Measurements from ENCODE around the gene TMEM151B.

Gene TMEM151B

DNA sequence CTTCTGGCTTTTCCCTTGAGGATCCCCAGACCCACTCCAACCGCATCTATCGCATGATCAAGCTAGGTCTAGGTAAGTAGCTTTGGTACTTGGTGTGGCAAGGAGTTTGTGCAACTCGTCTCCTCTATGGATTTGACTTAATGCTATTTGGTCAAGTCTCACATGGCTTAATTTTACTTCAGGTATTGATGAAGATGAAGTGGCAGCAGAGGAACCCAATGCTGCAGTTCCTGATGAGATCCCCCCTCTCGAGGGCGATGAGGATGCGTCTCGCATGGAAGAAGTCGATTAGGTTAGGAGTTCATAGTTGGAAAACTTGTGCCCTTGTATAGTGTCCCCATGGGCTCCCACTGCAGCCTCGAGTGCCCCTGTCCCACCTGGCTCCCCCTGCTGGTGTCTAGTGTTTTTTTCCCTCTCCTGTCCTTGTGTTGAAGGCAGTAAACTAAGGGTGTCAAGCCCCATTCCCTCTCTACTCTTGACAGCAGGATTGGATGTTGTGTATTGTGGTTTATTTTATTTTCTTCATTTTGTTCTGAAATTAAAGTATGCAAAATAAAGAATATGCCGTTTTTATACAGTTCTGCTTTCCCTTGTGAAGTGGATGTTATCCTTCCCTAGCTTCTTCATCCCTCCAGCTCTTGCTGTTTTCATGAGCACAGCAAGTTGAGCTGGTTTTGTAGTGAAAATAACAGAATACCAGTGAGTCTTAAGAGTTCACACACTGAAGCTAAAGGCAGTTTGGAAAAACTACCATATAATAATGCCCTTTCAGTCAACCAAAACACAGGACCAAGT, 16.7 kb upstream of the TMEM151B start:
- DNase-seq = peak; percentile 50

DNA sequence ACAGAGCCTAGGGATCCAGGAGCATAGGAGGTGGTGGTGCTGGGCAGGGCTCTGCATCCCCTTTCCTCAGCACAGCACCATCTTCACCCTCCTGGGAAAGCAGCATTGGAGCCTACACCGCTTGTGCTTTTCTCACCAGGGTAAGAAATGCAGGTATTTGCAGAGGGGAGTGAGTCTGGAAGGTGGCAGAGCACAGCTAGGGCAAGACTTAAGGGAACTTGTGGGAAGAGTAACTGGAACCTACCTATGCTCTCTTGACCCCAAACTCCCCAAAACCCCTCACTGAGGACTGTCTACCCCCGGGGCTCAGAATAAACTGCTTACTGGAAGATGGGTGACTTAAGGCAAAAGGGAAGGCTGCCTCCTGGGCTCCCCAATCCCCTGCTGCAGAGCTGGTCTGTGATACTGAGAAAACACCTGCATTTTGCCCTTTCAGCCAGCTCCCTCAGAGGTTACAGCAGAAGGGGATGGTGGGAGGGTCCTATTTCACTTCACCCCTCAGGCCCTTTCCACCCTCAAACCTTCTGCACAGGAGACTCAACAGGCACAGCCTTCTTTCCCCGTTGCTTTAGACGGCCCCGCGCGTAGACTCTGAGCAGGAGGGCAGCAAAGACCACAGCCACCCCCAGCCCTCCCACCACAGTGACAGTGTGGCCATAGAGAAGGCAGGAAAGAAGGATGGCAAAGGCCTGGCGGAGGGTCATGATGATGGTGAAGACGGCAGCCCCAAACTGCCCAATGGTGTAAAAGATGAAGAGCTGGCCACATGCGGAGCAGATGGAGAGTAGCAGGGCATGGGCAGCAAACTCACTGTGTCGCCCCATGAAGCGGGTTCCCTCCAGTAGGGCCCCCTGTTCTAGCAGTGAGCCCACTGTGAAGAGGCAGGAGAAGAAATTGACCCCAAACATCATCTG, 15.8 kb upstream of the TMEM151B start:
- DNase-seq = peak; percentile 28

DNA sequence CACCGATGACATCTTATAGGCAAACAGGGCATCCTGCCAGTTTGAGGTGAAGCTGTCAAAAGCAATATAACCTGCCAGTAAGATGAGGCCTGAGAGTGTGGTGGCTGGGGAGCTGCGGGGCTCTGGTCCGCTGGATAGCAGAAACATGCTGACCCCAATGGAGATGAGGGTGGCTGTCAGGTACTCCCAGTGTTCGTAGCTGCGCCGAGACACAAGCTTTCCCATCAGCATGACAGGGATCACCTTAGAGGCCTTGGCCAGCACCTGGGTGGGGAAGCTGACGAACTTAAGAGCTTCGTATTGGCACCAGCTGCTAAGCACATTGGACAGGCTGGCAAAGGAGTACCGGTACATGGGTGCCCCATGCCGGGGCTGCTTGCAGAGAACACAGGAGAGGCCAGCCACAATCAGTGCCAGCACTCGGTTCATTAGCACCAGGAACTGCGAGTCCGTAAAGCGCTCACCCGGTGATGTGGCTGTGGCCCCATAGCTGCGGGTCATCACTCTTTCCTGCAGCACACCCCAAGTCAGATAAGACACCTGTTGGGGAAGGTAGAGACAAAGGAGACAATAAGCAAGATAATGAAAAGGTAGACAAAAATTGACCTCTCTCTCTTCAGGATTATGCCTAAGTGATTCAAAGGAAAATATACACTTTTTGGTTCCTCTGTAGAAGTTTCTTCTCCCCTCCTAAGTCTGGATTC, 15.0 kb upstream of the TMEM151B start:
- DNase-seq = peak; percentile 43

- no peak for DNase-seq
Observed at GRCh38 chr6:44255871-44256774, 14.1 kb upstream of the TMEM151B start.

GRCh38 chr6:44256775-44257024, 13.6 kb upstream of the TMEM151B start:
- DNase-seq = no peak

- DNase-seq = peak; percentile 66
Observed at GRCh38 chr6:44257025-44257752, 13.1 kb upstream of the TMEM151B start, which contains the start of gene SLC35B2. SLC35B2 (minus strand) TSS chr6:44257528; CDS start chr6:44257410, 118 bp downstream.

DNA sequence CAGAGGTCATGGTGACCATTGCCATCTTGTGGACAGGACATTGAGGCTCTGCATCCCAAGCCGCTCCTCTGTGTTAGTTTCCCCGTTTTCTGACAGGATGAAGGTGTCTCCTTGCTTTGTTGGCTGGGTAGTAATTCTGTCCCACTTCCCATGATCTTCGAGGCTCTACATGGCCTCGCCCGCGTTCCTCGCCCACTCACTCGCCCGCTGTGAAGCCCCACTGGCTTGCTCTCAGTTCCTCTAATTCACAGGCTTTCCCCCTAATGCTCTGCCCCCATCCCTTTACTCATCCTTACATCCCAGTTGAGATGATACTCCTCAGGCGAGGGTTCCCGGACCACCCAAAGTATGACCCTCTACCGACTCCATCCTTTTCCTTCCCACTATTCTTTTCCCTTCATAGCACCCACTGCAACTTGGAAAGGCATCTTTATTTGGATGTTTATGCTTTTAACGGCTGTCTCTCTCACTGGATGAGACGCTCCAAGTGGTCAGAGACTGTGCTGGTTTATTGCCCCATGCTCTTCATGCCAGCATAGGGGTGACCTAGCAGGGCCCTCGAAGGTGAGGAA, 12.4 kb upstream of the TMEM151B start:
- DNase-seq = no peak

DNA sequence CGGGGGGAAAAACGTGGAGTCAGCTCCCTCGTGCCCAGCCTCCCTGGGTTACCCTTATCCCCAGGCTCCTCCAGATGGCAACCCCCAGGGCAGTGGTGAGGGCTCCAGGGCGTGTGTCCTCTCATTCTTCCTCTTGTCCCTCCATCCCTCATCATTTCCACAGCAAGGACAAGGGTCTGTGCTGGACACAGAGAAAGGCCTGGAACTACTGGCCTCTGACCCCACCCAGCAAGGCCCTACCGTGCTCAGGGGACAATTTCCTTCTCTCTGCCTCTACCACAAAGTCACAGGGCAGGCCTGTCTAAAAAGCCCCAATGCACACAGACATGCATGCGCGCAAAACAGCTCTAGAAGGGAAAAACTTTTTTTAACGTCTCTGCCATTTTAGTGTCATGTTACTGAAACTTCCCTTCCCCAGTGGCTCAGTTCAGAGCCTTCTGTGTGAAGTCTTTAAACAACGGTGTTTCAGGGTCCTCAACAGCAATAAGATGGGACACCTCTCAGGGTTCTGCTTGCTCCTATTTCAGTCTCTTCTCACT, 11.9 kb upstream of the TMEM151B start:
- DNase-seq = no peak

DNA sequence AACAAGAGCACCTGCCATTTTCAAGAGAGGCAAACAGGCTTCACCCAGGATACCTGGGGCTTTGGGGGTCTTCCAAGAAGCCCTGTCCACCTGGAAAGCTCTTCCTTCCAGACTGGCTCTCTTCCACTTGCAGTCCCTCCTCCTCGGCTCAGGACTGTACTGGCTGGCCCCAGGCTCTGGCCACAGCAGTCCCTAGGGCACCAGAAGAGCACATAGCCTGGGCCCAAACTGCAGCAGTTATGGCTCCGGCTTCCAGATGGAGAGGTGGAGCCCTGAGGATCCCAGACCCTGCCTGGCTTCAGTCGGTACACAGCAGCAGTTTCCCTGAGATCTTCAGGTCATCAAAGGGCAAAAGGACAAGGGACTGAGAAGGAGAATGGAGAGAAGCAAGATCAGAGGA, 11.3 kb upstream of the TMEM151B start:
- no peak for DNase-seq

GRCh38 chr6:44260011-44260410, 10.2 kb upstream of the TMEM151B start:
- no peak for DNase-seq

- no peak for DNase-seq
Observed at GRCh38 chr6:44260451-44261297, 9.6 kb upstream of the TMEM151B start.

DNA sequence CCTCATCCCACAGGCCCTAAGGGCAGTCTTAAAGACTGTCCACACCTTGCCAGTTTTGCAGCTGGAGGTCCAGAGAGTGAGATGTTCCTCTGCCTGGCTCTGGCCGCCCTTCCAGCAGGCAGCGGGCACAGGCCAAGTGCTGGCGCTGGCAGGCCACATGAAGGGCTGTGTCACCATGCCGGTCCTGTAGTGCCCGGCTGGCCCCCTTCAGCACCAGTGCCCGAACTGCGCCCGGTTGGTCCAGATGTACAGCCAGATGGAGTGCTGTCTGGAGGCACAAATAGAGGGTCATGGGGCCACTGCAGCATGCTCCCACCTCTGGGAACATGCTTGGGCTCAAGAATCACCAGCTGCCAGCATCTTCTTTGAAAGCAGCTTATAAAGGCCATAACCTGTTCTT, 8.7 kb upstream of the TMEM151B start:
- no peak for DNase-seq

DNA sequence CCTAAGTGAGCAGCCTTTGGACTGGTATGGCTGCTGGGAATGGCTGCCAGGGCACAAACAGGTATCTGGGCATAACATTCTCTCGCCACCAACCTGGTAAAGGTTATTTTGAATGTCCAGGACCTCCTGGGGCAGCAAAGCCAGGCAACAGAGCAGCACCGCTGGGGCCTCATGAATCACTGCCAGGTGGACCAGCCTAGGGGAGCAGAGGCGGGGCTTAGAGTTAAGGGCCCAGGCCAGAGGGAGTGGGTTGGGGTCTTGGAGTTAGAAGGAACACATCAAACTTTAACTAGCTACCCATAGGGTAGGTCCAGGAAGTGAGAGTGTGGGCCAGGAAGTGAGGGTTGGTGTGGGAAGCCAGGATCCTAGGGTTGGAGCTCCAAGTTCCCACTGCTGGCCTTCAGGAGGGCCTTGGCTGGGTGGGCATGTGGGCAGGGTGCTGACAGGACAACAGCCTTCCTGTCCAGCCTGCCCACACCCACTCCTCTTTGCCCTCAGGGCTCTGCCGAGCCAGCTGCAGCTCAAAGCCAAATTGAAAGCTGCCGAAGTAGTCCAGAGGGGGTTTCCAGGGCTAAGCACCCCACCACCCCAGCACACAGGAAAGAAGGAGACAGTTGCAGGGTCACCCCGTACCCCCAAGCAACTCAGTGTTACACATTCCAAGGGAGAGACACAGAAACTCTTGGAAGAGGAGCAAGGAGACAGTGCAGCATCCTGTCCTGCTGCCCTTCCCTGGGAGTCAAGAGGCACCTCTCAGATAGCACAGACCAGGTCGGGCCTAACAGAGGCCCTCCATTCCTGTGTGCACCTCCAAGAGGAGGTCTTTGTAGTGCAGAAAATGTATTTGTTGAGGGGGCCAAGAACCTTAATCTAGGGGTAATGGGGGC, 7.5 kb upstream of the TMEM151B start:
- DNase-seq = no peak

DNA sequence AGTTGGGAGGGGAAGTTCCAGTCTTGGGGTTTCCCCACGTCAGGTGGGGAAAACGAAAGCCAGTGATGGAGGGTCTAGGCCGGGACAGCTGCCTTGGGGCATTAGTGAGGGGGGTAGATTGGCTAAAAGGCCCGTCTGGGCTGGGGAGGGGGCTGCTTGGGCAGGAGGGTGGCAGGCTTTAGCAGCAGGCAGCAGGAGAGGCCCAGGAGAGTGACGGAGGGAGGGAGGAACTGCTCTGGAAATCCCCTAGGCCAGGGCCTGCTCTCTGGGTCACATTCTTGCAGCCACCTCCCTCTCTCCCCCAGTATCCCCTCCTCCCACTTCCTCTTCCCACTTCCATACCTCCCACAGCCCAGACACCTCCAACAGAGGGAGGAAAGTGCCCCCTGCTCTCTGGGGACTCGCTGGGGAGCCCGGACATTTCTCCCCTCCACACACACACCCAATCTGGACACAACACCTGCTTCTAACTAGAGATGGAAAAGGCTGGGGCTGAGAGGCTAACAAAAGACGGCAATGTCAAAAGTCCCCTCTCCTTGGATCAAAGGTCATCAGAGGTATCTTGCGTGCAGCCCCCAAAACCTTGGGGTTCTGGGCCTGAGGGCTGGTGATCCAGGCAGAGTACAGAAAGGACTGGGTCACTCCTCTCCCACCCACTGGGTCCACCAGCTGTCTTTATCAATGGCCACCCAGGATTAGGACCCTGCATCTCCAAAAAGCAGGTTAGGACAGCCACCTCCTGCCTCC, 6.7 kb upstream of the TMEM151B start:
- peak; percentile 35 for DNase-seq

GRCh38 chr6:44264154-44265006, 5.9 kb upstream of the TMEM151B start:
- DNase-seq = peak; percentile 33

DNA sequence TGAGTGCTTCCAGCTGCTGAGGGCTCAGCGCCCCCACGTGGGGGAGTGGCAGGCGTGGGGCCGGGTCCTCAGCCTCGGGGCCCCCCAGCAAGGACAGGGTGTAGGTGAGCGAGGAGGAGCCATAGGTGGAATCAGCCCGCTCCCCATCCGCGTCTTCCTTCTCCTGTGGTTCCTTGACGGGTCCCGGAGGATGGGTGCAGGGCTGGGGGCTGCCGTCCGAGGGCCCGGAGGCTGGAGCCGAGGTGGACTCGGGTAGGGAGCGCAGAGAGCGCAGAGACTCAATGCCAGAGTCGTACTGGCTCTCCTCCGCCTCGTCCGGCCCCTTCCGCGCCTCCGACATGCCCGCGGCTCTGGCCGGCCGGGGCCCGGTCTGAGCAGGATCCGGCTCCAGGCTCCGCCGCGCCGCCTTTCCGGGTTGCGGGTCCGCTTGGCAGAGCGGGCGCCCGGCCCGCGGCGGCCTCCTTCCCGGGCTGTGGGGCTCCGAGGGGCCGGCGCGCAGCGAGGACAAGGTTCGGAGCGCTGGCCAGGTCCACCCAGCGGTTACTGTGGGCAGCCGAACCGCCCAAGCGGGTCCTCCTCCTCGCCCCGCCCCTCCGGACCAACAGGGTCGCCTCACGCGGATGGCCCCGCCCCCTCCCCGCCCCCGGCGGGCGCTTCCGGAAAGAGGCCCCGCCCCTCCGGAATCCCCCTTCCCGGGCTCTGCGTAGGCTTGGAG, 5.1 kb upstream of the TMEM151B start, which contains the start of gene NFKBIE:
NFKBIE (minus strand) TSS at position 545 of the 715 bp plus-strand sequence; CDS start at position 340, 205 bp downstream.
- peak; percentile 96 for DNase-seq

Measured in stimulated activated CD4-positive, alpha-beta T cell treated with anti-CD3 and anti-CD28 coated beads, Interleukin-4, amount 100 ng/mL, for 1 hour (primary cell).